Fibroblast of lung (primary cell): ENCODE results near the gene PCIF1. TPM values are rescaled to one million over a fixed set of nuclear protein-coding genes. Genes with fewer than 3 reads are reported as not detected.

Experiments
- DNase-seq, 2 donors: peaks; one replicate each; pipeline versions ENCODE4 v3.0.0 to v3.0.0-alpha.2; 2010; ENCODE audit warnings: low read depth in 2 of 2
- H2AFZ ChIP-seq: 2 replicates; pipeline ENCODE4 v1.5.1; 2012; ENCODE audit warnings: low read length, control low read depth, inconsistent platforms
- H3K27ac ChIP-seq: 2 replicates; pipeline ENCODE4 v1.5.1; 2011; ENCODE audit warnings: low read length, control low read depth; ENCODE audit not compliant: insufficient read depth
- H3K27me3 ChIP-seq: 2 replicates; pipeline ENCODE4 v1.5.1; 2011; ENCODE audit warnings: mild to moderate bottlenecking, low read length; ENCODE audit not compliant: control insufficient read depth, insufficient read depth
- H3K36me3 ChIP-seq: 2 replicates; pipeline ENCODE4 v1.5.1; 2011; ENCODE audit warnings: low read length; ENCODE audit not compliant: control insufficient read depth, insufficient read depth
- H3K4me1 ChIP-seq: 2 replicates; pipeline ENCODE4 v1.5.1; 2011; ENCODE audit warnings: low read length; ENCODE audit not compliant: control insufficient read depth, insufficient read depth; ENCODE audit errors: extremely low read depth
- H3K4me2 ChIP-seq: 2 replicates; pipeline ENCODE4 v1.5.1; 2011; ENCODE audit warnings: low read length, control low read depth; ENCODE audit not compliant: insufficient read depth; ENCODE audit errors: extremely low read depth
- H3K4me3 ChIP-seq, 4 experiments: fragments of 200-600 bp in 1 of 4; sonication (generic) in 1 of 4; replicated peaks in 1 of 4; 2 replicates each; pipeline ENCODE4 v1.5.1; 2011 to 2016; ENCODE audit warnings: low read length in 4 of 4, low read depth in 3 of 4, mild to moderate bottlenecking in 3 of 4, control low read depth in 2 of 4, inconsistent platforms in 1 of 4, mixed read lengths in 1 of 4; ENCODE audit not compliant: insufficient read depth in 1 of 4; ENCODE audit errors: control extremely low read depth in 1 of 4
- H3K79me2 ChIP-seq: 2 replicates; pipeline ENCODE4 v1.5.1; 2012; ENCODE audit warnings: mild to moderate bottlenecking, low read length, inconsistent platforms; ENCODE audit not compliant: control insufficient read depth, insufficient read depth
- H3K9ac ChIP-seq: 2 replicates; pipeline ENCODE4 v1.5.1; 2011; ENCODE audit warnings: mild to moderate bottlenecking, low read length, control low read depth; ENCODE audit not compliant: insufficient read depth
- H3K9me3 ChIP-seq: 2 replicates; pipeline ENCODE4 v1.5.1; 2012; ENCODE audit warnings: low read depth, low read length; ENCODE audit not compliant: control insufficient read depth, insufficient read depth
- H4K20me1 ChIP-seq: 2 replicates; pipeline ENCODE4 v1.5.1; 2011; ENCODE audit warnings: low read length; ENCODE audit not compliant: control insufficient read depth, insufficient read depth; ENCODE audit errors: extremely low read depth
- CTCF ChIP-seq, 2 donors: IDR thresholded peaks in 1 of 2; conservative IDR thresholded peaks in 1 of 2; 1 replicate in 1 of 2; 2 replicates in 1 of 2; pipeline ENCODE4 v1.5.1; 2011 to 2012; ENCODE audit warnings: low read length in 2 of 2, control low read depth in 1 of 2, inconsistent platforms in 1 of 2, low read depth in 1 of 2, mild to moderate bottlenecking in 1 of 2
- EZH2 ChIP-seq: IDR thresholded peaks from 2 replicates; pipeline ENCODE4 v1.5.1; 2012; ENCODE audit warnings: low read length, control low read depth, mild to moderate bottlenecking; ENCODE audit errors: missing control alignments
- polyA plus RNA-seq, 2 donors: library from polyadenylated mRNA; depleted of rRNA in 1 of 2; stranded (reverse) in 1 of 2; unstranded in 1 of 2; fragments of >200 nt; gene quantifications; 2 replicates each; pipeline ENCODE4 v1.2.1, GENCODE V29; 2011 to 2012; ENCODE audit warnings: missing spikeins in 1 of 2
- total RNA-seq: library from RNA; depleted of rRNA; stranded (reverse); fragments of >200 nt; gene quantifications from 2 replicates; pipeline ENCODE4 v1.2.1, GENCODE V29; 2014

Gene PCIF1
- total and polyA plus RNA-seq, 2 donors (not counting 1 experiment from before 2014, with no cell fraction given), result 9.9 to 16.0 TPM

GRCh38 chr20:45888681-45889080, 45.8 kb upstream of the PCIF1 start:
- no peaks in the 10 kb centered on the region for H3K27me3 ChIP-seq
- no peak overlapping the region for H3K27ac ChIP-seq
- no peaks in the 10 kb centered on the region for H3K9me3 ChIP-seq
- H3K9ac ChIP-seq, result no peak overlapping the region
- H3K79me2 ChIP-seq, result peaks cover 12% of the 10 kb centered on the region
- peaks cover 8% of the 10 kb centered on the region for H3K4me1 ChIP-seq
- TF ChIP-seq CTCF (conservative IDR thresholded peaks at IDR 0.05 in 1 of 2, IDR thresholded peaks at IDR 0.05 in 1 of 2; ENCODE audit: low read depth in 1 of 2, low read length in 2 of 2) (no peak), EZH2 (no peak)
- H2AFZ ChIP-seq, result no peak overlapping the region
- H3K4me2 ChIP-seq, result no peak overlapping the region
- H3K4me3 ChIP-seq, result no peak overlapping the region
- H4K20me1 ChIP-seq, result no peaks in the 10 kb centered on the region
- peaks cover 13% of the 10 kb centered on the region for H3K36me3 ChIP-seq
- DNase-seq, result no peak

DNA sequence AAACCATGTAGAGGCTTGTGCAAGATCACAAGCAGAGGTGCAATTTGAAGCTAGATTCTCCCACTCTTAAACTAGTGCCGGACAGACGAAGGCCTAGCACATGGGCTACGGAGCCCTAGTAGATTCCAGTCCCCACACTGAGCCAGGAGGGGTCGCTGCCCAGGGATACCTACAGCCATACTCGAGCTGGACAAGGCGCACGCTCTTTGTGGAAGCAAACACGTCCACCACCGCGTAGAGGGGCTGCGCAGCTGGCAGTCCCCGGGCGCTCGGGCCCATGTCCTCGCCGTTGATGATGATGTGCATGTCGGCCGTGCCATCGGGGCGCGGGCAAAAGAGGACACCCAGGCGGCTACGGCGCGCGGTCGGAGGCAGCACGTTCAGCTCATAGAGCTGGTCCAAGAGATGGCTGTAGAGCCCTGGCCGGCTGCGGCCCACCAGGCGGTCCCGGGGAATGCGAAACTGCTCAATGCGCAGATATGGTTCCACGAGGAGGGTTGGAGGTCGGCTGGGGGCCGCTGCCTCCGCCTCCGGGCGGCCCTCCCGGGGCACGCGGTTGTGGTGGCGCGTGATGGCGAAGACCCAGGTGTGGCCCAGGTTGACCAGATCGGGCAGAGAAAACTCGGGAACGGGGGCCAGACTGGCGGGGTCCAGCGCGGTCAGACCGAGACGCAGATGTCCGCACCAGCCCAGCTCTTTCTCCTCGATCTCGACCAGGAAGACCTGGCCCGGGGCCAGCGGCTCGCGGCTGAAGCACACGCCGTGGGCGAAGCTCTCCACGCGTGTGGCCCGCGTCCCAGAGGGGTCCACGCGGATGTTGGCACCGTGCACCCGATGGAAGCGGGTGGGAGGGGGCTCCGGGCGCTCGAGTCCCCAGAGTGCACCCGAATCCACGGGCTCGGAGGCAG, 44.2 kb upstream of the PCIF1 start:
- H3K9ac ChIP-seq, result peak overlapping the region; percentile 76
- TF ChIP-seq CTCF (conservative IDR thresholded peaks at IDR 0.05 in 1 of 2, IDR thresholded peaks at IDR 0.05 in 1 of 2; ENCODE audit: low read depth in 1 of 2, low read length in 2 of 2) (peak; percentile 62 to 79), EZH2 (no peak)
- no peaks in the 10 kb centered on the region for H3K27me3 ChIP-seq
- H3K9me3 ChIP-seq, result no peaks in the 10 kb centered on the region
- H2AFZ ChIP-seq, result peak overlapping the region; percentile 50
- peak; percentile 81 to 85 for DNase-seq
- peak overlapping the region; percentile 77 to 97 (median 84) for H3K4me3 ChIP-seq
- no peaks in the 10 kb centered on the region for H4K20me1 ChIP-seq
- peaks cover 11% of the 10 kb centered on the region for H3K79me2 ChIP-seq
- peaks cover 8% of the 10 kb centered on the region for H3K4me1 ChIP-seq
- peak overlapping the region; percentile 78 for H3K27ac ChIP-seq
- peaks cover 17% of the 10 kb centered on the region for H3K36me3 ChIP-seq
- H3K4me2 ChIP-seq, result peak overlapping the region; percentile 96
